Endothelial cell of umbilical vein (primary cell): Measurements from ENCODE around the gene UST. TPM values are rescaled to one million over a fixed set of nuclear protein-coding genes. Genes with fewer than 3 reads are reported as not detected.

Source experiments
- BruUV-seq: library from RNA; stranded (reverse); fragments of 400-500 nt; replicated peaks from 2 replicates; lab custom pipeline; 2021; lab: Mats Ljungman, UMichigan
- CTCF ChIA-PET: fragments of 300-600, 350-600 bp; sonication (Branson Sonifier 250); formaldehyde crosslinking; loops from one replicate; lab custom pipeline; 2021; ENCODE audit warnings: antibody characterized with exemption, inconsistent platforms; lab: Charles Lee
- POLR2A ChIA-PET: fragments of 300-600, 350-600 bp; sonication (Branson Sonifier 250); formaldehyde crosslinking; loops from one replicate; lab custom pipeline; 2021; ENCODE audit warnings: antibody characterized with exemption, inconsistent platforms; lab: Charles Lee
- DNase-seq: peaks from one replicate; pipeline ENCODE4 v3.0.0-alpha.2; 2011; ENCODE audit warnings: low read depth, low spot score
- FAIRE-seq: peaks from 2 replicates; lab custom pipeline; 2011; peaks lifted over from hg19 to GRCh38; lab: Jason Lieb, UNC
- H2AFZ ChIP-seq: 2 replicates; pipeline ENCODE4 v1.6.0; 2012; ENCODE audit warnings: low read depth, low read length, control low read depth, inconsistent platforms
- H3K27ac ChIP-seq: 2 replicates; pipeline ENCODE4 v1.5.1; 2011; ENCODE audit warnings: low read depth, mild to moderate bottlenecking, control low read depth, low read length, moderate library complexity; ENCODE audit not compliant: insufficient read depth
- H3K27me3 ChIP-seq, 2 experiments: 2 replicates each; pipeline versions ENCODE4 v1.6.0 to v1.6.1; 2011; ENCODE audit warnings: low read length in 2 of 2, mixed read lengths in 1 of 2; ENCODE audit not compliant: control insufficient read depth in 2 of 2, insufficient read depth in 2 of 2
- H3K36me3 ChIP-seq, 2 experiments: 2 replicates in 1 of 2; 3 replicates in 1 of 2; pipeline ENCODE4 v1.5.1; 2011; ENCODE audit warnings: low read length in 2 of 2, mild to moderate bottlenecking in 1 of 2, moderate library complexity in 1 of 2; ENCODE audit not compliant: control insufficient read depth in 2 of 2, insufficient read depth in 2 of 2; ENCODE audit errors: extremely low read depth in 1 of 2
- H3K4me1 ChIP-seq: 3 replicates; pipeline ENCODE4 v1.5.1; 2011; ENCODE audit warnings: mild to moderate bottlenecking, low read length; ENCODE audit not compliant: control insufficient read depth, insufficient read depth; ENCODE audit errors: extremely low read depth
- H3K4me2 ChIP-seq: 2 replicates; pipeline ENCODE4 v1.6.1; 2011; ENCODE audit warnings: low read length, control low read depth, mixed read lengths; ENCODE audit not compliant: insufficient read depth
- H3K4me3 ChIP-seq, 3 experiments: fragments of 200-600 bp in 1 of 3; sonication (generic), shearing (Covaris generic) in 1 of 3; replicated peaks in 1 of 3; 2 replicates each; pipeline ENCODE4 v1.5.1; 2011 to 2016; ENCODE audit warnings: control low read depth in 3 of 3, low read length in 3 of 3, mild to moderate bottlenecking in 2 of 3, inconsistent platforms in 1 of 3, low read depth in 1 of 3, moderate library complexity in 1 of 3; ENCODE audit not compliant: insufficient read depth in 1 of 3
- H3K79me2 ChIP-seq: 2 replicates; pipeline ENCODE4 v1.6.0; 2012; ENCODE audit warnings: low read length, inconsistent platforms; ENCODE audit not compliant: control insufficient read depth, insufficient read depth
- H3K9ac ChIP-seq: replicated peaks from 2 replicates; pipeline ENCODE3; 2011; ENCODE audit warnings: low read length, control low read depth; ENCODE audit not compliant: insufficient read depth; ENCODE audit errors: extremely low read depth
- H3K9me1 ChIP-seq: replicated peaks from 3 replicates; pipeline ENCODE4 v1.6.0; 2011; ENCODE audit warnings: mild to moderate bottlenecking, low read length; ENCODE audit not compliant: control insufficient read depth, insufficient read depth; ENCODE audit errors: extremely low read depth
- H3K9me3 ChIP-seq: replicated peaks from 2 replicates; pipeline ENCODE4 v1.5.1; 2012; ENCODE audit warnings: low read length, inconsistent platforms; ENCODE audit not compliant: control insufficient read depth, insufficient read depth
- H4K20me1 ChIP-seq: replicated peaks from 2 replicates; pipeline ENCODE3; 2011; ENCODE audit warnings: mild to moderate bottlenecking, low read length; ENCODE audit not compliant: control insufficient read depth, insufficient read depth; ENCODE audit errors: extremely low read depth
- FOS ChIP-seq: IDR thresholded peaks from 2 replicates; pipeline ENCODE4 v1.6.1; 2011; ENCODE audit warnings: mild to moderate bottlenecking, low read length, moderate library complexity, borderline replicate concordance; ENCODE audit not compliant: insufficient read depth
- GATA2 ChIP-seq: IDR thresholded peaks from 2 replicates; pipeline ENCODE4 v1.7.0; 2011; ENCODE audit warnings: low read depth, mild to moderate bottlenecking, moderate library complexity, mixed read lengths, low read length; ENCODE audit not compliant: insufficient read length, insufficient read depth
- JUN ChIP-seq: IDR thresholded peaks from 2 replicates; pipeline ENCODE4 v1.6.1; 2011; ENCODE audit warnings: borderline replicate concordance, low read depth; ENCODE audit not compliant: insufficient read length, insufficient read depth
- POLR2A ChIP-seq: IDR thresholded peaks from 2 replicates; pipeline ENCODE4 v1.6.1; 2012; ENCODE audit warnings: low read depth, mild to moderate bottlenecking, control low read depth, low read length
- POLR2AphosphoS5 ChIP-seq: IDR thresholded peaks from 2 replicates; pipeline ENCODE4 v1.6.1; 2012; ENCODE audit warnings: low read depth, mild to moderate bottlenecking, control low read depth, low read length, moderate library complexity; ENCODE audit not compliant: insufficient read depth
- dilution Hi-C: fragments of 300-500 bp; cut with MboI; formaldehyde crosslinking; loops from one replicate; pipeline ENCODE4 v1.15.0; 2019; ENCODE audit warnings: low sequenced_read_pairs; ENCODE audit not compliant: extremely low pct_ligation_motif_present
- intact Hi-C: fragments of 100-400 bp; cut with micrococcal nuclease; formaldehyde crosslinking; loops from one replicate; pipeline ENCODE4 v1.10.0; 2022
- polyA plus RNA-seq, 4 experiments: library from polyadenylated mRNA; depleted of rRNA in 3 of 4; stranded (reverse) in 3 of 4; unstranded in 1 of 4; fragments of >200 nt; gene quantifications; 2 replicates each; pipeline versions ENCODE4 v1.2.1 to v1.2.3, GENCODE V29; 2011 to 2012; ENCODE audit warnings: missing spikeins in 1 of 4
- total RNA-seq: library from RNA; stranded (reverse); gene quantifications from 2 replicates; pipeline ENCODE4 v1.2.3, GENCODE V29; 2021
- TF ChIP-seq, protein P1 (sequence below), 2 donors: IDR thresholded peaks; 1 replicate in 1 of 2; 2 replicates in 1 of 2; pipeline ENCODE4 v1.5.1; 2011; ENCODE audit warnings: low read length in 2 of 2, mild to moderate bottlenecking in 2 of 2, moderate library complexity in 2 of 2, control low read depth in 1 of 2, inconsistent platforms in 1 of 2, low read depth in 1 of 2; ENCODE audit not compliant: insufficient read depth in 1 of 2; ENCODE audit errors: extremely low read depth in 1 of 2
- TF ChIP-seq, protein P2 (sequence below): IDR thresholded peaks from 2 replicates; pipeline ENCODE4 v1.6.1; 2011; ENCODE audit not compliant: insufficient read depth, insufficient read length

UST gene
- total and polyA plus RNA-seq, 2 donors (not counting 3 experiments of a cell fraction or from before 2014, with no cell fraction given): 0.26 to 0.84 TPM

DNA sequence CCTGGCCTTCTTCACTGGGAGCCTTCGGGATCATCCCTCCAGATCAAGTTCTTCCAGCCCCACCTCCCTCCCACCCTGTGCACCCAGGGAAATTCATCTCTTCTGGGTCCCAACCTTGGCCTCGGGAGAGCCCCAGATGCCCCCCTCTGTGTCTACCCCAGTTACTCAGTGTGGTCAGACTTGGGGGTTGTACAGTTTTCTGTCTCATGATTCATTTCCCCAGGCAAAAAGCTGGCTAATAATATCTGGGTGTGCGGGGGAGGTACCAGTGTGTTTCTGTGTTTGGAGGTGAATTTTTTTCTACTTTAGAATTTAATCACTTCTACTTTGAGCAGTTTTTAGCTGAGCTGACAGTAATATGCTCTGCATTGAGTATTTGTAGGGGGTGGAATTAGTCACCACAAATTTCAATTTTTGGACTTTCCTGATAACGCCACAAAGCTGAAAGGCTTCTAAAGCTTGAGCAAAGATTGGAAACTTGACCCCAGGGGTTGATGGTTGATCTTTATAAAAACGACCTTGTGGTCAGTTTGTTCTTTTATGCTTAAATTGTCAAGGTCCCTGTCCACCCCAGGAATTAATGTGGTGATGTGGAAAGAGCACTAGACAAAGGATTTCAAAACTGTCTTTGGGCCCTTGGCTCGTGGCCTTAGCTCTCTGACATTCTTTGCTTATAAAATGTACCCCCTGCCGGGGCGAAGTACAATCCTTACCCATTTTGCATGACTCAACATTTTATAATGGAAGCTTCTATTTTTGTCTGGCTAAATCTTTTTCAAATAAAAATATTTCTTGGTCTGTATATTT, 286.0 kb downstream of the UST start:
- no peak overlapping the region for H2AFZ ChIP-seq
- no peak overlapping the region for H3K4me3 ChIP-seq
- ChIA-PET CTCF (interaction anchor here (0.9 to 7.0 kb wide), 6 partner anchors 27 to 484 kb away, joined by 3 to 193 read pairs (median 4); no protein-coding TSS in a partner anchor), POLR2A (no interaction called here)
- no peak for FAIRE-seq
- BruUV-seq: no TSS peak
- H3K27ac ChIP-seq: no peak overlapping the region
- TF ChIP-seq POLR2A (no peak), POLR2AphosphoS5 (no peak), GATA2 (no peak), FOS (no peak), JUN (no peak)
- TF ChIP-seq, protein P1, sequence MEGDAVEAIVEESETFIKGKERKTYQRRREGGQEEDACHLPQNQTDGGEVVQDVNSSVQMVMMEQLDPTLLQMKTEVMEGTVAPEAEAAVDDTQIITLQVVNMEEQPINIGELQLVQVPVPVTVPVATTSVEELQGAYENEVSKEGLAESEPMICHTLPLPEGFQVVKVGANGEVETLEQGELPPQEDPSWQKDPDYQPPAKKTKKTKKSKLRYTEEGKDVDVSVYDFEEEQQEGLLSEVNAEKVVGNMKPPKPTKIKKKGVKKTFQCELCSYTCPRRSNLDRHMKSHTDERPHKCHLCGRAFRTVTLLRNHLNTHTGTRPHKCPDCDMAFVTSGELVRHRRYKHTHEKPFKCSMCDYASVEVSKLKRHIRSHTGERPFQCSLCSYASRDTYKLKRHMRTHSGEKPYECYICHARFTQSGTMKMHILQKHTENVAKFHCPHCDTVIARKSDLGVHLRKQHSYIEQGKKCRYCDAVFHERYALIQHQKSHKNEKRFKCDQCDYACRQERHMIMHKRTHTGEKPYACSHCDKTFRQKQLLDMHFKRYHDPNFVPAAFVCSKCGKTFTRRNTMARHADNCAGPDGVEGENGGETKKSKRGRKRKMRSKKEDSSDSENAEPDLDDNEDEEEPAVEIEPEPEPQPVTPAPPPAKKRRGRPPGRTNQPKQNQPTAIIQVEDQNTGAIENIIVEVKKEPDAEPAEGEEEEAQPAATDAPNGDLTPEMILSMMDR (IDR thresholded peaks at IDR 0.05; ENCODE audit: extremely low read depth in 1 of 2, insufficient read depth in 1 of 2, low read depth in 1 of 2, low read length in 2 of 2): no peak
- TF ChIP-seq, protein P2, sequence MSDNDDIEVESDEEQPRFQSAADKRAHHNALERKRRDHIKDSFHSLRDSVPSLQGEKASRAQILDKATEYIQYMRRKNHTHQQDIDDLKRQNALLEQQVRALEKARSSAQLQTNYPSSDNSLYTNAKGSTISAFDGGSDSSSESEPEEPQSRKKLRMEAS: no peak
- DNase-seq: no peak
- H4K20me1 ChIP-seq: no peaks in the 10 kb centered on the region
- no peaks in the 10 kb centered on the region for H3K79me2 ChIP-seq
- peaks cover 5% of the 10 kb centered on the region in 2 experiments for H3K27me3 ChIP-seq
- H3K4me1 ChIP-seq: no peaks in the 10 kb centered on the region
- intact Hi-C loops: no loop called here
- H3K36me3 ChIP-seq: no peaks in the 10 kb centered on the region
- H3K9me1 ChIP-seq: no peaks in the 10 kb centered on the region
- H3K4me2 ChIP-seq: no peak overlapping the region
- no peaks in the 10 kb centered on the region for H3K9me3 ChIP-seq
- dilution Hi-C loops: no loop called here
- no peak overlapping the region for H3K9ac ChIP-seq
